ENCODE results near the gene RRP36.
A peak's percentile ranks its signal among the peaks of the same experiment; 100 is the strongest.

RRP36 gene

DNA sequence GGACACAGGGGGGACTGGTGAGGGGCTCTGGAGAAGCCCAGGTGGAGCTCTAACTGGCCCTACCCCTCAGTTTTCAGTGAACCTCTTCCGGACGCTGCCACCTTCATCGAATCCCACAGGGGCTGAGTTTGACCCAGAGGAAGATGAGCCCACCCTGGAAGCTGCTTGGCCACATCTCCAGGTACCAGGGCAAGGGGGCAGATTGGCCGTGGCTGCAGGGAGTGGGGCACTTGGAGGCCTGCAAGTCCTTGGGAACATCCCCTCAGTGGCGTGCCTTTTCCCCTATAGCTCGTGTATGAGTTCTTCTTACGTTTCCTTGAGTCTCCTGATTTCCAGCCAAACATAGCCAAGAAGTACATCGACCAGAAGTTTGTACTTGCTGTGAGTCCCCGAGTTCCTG lies 14.3 kb upstream of the RRP36 start:
- DNase-seq, result no peak

DNA sequence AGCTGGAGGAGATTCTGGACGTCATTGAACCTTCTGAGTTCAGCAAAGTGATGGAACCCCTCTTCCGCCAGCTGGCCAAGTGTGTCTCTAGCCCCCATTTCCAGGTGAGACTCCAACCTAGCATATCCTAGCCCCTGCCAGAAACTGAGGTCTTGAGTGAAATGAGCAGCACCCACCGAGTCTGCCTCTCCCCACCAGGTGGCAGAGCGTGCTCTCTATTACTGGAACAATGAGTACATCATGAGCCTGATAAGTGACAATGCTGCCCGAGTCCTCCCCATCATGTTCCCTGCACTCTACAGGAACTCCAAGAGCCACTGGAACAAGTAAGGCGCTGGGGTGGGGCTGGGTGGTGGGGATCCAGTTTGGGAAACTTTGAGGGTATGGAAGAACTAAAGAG lies 12.3 kb upstream of the RRP36 start:
- peak; percentile 36 for DNase-seq

DNA sequence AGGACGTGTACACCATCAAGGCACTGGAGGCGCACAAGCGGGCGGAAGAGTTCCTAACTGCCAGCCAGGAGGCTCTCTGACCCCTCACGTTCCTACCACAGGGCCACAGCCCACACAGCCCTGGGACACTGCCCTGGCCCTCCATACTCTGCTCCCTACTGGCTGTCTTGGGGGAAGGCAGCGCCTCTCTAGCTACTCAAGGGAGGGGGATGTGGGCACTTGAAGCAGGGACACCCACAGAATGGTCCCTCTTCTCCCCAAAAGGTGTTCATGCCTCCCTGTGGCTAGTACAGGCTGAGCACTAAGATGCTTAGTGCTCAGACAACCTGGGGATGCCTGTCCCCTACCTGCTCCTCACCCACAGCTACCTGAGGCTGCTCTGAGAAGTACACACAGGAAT lies 10.2 kb upstream of the RRP36 start:
- DNase-seq, result no peak

DNA sequence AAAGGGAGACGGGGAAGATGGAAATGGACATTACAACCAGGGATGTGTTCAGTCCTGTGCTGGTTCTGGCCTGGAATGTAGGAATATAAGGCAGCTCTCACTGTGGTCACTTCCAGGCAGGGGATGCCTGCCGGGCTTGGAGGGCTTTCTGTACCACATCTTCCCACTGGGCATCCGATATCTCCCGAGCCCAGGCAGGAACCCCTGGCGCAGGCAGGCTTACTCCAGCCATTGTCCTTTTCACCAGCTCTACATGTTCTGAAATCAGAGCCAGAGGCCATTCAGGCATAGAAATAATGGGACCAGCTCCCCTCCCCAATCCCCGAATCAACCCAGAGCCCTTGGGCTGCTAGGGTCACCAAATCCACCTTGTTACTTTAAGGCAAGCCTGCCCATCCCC lies 9.1 kb upstream of the RRP36 start:
- DNase-seq, result no peak

DNA sequence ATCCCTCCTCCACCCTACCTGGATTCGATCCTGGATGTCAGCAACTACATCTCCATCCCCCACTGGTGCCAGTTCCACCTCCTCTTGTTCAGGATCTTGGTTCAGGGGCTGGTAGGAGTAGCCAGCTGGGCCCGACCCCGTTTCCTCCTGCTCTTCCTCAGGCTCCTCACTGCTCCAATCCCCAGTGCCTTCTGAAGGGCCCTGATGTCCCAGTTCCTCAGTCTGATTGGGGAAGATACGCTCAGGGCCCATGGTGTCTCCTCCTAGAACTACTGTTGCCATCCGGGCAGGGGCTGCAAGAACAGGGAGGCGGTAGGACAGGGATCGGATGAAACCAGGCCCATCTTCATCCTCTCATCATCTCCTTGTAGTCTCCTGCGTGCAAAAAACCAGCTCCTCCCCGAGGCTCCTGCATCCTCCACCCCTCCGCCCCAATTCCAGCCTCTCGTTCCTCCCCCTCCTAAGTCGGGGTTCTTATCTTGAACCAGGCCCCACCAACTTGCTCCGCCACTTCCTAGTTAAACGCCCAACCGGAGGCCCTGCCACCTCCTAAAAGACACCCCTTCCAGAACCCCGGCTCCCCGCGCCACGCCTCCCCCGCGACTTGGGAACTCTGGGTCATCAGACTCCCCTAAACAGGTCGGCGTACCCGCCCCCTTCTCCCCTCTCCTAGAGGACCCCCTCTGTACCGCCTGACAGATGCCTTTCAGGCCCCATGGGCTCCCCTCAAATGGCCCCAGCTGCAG lies 8.2 kb upstream of the RRP36 start:
- DNase-seq, result peak; percentile 17

DNA sequence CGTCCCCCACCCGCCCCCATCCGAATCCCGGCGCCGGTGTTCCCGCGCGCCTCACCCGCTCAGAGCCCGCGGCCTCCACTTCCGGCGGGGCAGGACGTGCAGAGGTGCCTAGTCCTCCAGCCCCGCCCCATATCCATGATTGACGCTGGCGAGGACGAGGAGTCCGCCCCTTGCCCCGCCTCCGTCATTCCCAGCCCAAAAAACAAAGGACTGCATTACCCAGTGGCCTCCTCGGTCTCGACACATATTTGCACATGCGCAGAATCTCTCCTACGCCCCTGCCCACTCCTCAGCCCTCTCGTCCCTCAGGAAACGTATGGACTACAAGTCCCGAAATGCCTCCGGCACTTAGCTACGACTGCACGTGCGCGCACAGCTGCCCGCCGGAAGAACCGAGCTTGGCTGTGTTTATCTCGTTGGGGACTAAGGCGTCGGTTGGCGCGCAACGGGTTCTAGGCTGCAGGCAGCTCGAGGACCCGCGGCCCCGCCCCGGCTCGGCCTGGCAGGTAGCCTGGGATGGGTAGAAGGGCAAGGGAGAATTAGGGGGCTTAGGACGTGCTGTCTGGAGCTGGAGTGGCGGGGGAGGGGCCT lies 7.5 kb upstream of the RRP36 start, which contains the start of the genes KLHDC3 and MEA1:
KLHDC3 (plus strand) TSS at position 407 of the 591 bp plus-strand sequence. CDS start 2,944 bp downstream, outside the sequence.
MEA1 (minus strand) TSS at position 104 of the 591 bp plus-strand sequence. CDS start 133 bp downstream, outside the sequence.
- DNase-seq, result peak; percentile 100

DNA sequence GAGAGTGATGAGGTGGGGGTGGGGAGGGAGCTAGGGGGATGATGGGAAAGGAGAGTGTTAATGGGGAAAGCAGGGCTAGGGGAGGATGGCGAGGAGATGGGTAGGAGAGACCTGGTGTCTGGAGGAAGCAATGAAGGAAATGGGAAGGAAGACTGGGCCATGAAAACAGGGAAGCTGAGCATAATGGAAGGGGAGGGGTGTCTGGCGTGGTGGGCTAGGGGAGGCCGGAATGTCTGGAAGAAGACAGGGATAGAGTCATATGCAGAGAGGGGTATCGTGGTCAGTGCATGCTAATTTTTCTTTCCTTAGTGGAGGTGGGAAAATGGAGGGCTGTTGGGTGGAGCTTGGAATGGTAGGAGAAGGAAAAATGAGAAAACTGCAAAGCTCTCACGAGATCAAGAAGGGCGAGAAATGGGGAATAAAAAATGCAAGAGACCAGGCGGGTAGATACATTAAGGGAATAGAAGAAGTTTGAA lies 7.0 kb upstream of the RRP36 start:
- DNase-seq, result peak; percentile 53

DNA sequence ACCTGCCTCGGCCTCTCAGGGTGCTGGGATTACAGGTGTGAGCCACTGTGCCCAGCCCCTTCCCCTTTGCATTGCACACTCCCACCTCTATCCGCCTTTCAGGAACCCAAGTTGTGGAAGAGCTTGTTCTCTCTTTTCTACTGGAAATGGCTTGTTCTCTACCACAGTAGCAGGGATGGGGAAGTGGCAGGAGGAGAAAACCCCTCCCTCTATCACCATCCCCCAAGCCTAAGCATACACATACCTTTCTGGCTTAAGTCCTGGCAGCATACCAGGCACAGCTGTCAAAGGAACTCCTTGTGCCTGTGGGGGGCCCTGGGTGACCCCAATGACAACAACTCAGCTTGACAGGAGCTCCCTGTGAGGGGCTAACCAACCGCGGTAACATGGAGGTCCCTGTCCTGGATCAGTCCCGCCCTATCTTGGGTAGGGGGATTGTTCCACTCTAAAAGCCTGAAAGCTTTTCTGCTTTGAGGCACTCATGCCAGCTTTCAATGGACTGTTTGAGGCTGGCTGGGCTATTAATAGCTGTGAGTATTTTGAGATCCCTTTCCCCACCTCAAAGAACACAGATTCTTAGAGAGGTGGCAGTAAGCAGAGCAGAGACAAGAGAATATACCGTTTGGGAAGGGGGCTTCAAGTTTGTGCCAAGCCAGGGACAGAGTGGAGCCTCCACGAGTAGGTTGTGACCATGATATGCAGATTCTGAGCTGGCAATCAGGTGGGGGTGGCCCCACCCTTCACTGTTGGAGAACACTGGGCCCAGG lies 5.1 kb upstream of the RRP36 start:
- no peak for DNase-seq

DNA sequence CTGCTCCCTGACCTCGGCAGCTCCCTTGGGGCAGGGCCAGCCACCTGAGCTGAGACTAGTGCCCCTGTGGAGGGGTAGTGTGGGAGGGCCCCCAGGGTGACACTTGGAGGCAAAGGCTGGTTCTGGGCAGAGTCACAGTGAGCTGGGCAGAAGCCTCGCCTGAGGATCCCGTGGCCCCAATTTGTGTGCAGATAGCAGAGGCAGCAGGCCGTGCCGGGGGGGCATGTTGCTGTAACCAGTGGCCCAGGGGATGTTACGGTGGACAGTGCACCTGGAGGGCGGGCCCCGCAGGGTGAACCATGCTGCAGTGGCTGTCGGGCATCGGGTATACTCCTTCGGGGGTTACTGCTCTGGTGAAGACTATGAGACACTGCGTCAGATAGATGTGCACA lies 4.5 kb upstream of the RRP36 start:
- DNase-seq, result no peak

DNA sequence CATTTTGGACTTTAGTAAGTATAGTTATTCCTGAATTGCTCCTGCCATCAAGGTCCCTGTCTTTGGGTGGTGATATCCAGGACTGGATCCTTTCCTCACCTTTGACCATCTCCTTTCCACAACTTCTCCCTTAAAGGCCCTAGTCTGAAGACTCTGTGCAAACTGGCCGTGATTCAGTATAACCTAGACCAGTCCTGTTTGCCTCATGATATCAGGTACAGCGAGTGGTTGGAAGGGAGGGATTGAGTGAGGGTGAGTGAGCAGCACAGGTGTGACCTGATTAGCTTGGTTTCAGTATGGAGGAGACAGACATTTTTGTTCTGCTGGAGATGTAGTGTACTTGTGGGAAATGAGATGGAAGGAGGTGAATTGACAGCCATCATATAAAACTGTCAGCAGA lies 2.3 kb upstream of the RRP36 start:
- DNase-seq, result no peak

DNA sequence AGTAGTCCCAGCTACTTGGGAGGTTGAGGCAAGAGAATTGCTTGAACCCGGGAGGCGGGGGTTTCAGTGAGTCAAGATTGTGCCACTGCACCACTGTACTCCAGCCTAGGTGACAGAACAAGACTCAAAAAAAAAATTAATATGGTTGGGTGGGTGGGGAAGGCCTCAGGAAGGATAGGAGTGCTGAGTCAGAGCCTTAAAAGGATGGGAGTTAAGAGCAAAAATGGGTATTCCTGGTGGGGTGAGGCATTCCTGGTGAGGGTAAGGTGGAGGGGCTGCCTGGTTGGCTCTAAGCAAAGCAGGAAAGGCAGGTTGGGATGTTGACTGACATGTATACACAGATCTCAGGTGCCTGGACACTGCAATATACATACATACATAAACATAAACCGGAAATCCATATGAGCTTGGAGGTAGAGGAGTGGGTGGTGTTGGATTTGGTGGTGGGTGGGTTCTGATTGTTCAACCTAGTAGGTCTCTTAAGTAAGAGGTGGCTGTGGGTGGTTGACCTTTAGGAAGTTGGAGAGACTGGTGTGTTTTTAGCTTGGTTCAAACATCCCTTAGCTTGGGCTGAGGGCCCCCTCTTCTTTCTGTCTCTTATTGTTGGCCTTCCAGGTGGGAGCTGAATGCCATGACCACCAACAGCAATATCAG lies 1.2 kb upstream of the RRP36 start:
- DNase-seq, result no peak

DNA sequence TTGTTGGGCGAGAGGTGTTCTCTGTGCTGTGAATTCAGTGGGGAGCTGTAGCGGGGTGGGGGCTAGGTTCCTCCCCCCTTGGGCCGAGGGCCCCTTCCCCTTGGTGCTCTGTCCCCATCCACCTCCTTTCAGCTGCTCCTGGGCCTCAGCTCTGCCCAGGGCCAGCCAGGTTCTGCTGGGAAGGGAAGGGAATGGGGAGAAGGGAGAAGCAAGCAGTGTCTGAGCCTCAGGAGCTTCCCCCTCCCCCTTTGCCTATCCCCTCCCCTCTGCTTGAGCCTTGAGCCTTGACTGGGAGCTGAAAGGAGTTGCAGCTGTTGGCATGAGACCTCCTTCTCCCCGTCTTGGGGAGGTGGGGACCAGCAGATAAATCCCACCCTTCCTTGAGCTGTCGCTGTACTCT lies 576 bp upstream of the RRP36 start:
- no peak for DNase-seq

DNA sequence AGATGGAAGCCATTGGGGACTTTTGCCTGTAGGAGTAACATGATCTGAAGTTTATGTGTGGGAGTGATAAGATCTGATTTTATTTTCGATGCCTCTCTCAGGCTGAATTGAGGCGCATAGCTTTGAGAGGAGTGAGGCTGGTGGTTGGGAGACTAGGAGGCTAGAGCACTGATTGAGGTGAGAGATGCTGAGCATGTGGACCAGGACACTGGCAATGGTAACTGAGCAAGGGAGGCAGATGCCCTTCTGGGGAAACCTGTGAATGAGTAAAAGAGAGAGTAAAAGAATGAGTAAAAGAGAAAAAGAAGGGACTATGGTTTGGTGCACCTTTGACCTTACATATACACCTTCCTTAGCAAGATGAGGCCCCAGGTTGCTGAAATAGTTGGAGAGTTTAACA lies 3.0 kb downstream of the RRP36 start:
- no peak for DNase-seq

DNA sequence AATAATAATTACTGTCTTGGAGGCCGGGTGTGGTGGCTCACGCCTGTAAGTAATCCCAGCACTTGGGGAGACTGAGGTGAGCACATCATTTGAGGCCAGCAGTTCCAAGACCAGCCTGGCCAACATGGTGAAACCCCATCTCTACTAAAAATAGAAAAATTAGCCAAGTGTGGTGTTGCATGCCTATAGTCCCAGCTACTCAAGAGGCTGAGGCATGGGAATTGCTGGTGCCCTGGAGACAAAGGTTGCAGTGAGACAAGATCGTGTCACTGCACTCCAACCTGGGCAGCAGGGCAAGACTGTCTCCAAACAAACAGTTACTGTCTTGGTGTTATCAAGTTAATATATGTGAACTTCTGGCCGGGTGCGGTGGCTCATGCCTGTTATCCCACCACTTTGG lies 4.9 kb downstream of the RRP36 start:
- no peak for DNase-seq

DNA sequence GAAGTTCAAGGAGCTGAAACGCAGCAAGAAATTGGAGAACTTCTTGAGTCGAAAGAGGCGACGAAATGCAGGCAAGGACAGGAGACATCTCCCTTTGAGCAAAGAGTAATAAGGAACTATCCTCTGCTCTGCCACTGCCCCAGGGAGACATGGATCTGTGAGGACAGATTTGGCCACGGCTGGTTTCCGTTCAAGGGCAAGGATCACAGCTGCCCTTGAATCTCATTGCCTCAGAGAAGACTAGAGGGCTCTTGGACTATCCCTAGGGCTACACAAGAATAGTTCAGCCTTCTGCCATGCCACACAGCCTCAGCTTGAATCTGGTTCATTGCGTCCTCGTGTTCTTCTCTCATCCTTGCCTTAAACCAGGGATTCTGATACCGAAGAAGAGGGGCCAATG lies 7.7 kb downstream of the RRP36 start:
- DNase-seq, result no peak

DNA sequence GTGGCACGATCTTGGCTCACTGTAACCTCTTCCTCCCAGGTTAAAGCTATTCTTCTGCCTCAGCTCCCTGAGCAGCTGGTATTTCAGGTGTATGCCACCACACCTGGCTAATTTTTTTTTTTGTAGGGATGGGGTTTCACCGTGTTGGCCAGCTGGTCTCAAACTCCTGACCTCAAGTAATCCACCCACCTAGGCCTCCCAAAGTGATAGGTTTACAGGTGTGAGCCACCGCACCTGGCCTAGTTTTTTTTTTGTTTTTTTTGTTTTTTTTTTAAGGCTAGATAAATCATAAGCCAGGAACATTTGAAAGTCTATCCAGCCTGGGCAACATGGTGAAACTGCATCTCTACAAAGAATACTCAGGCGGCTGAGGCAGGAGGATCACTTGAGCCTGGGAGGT lies 10.9 kb downstream of the RRP36 start:
- DNase-seq, result no peak

DNA sequence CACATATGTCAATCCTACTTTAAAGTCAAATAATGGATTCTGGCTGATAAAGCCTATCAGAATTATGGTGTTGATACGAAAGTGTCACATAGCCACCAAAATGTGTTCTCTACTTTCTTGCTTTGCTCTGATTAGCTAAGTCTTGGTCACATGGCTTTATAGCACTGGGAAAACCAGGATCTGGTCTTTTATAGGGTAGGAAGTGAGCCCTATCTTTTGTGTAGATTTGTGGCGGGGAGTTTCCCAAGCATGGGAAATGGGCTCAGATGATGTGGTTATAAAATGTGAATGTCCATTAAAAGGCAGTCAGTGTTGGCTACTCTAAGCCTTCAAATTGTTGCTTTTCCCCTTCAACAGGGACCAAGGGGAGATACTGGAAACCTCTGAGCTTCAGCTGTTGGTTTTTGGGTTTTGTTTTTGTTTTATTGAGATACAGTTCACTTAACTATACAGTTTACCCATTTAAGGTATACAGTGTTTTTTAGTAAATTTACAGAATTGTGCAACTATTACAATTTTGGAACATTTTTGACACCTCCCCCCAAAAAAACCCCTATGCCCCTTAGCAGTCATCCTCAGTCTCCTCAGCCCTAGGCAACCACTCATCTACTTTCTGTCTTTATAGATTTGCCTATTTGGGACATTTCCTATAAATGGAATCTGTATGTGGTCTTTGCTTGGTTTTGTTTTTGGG lies 12.2 kb downstream of the RRP36 start:
- DNase-seq, result no peak

DNA sequence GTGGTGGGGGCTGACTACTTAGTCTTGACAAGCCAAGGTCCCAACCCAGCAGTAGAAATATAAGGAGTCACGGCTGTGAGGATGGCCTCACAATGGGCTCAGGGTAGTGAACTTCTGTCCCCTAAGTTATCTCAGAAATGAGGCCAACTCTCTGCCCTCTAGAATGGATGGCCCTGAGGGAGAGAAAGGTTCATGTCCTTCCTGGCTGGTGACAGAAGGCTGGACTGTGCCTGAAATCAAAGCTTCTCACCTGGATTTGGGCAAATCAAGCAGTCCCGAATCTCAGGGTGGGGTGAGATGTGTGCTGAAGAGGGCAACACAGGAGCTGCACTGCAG lies 12.7 kb downstream of the RRP36 start:
- no peak for DNase-seq

DNA sequence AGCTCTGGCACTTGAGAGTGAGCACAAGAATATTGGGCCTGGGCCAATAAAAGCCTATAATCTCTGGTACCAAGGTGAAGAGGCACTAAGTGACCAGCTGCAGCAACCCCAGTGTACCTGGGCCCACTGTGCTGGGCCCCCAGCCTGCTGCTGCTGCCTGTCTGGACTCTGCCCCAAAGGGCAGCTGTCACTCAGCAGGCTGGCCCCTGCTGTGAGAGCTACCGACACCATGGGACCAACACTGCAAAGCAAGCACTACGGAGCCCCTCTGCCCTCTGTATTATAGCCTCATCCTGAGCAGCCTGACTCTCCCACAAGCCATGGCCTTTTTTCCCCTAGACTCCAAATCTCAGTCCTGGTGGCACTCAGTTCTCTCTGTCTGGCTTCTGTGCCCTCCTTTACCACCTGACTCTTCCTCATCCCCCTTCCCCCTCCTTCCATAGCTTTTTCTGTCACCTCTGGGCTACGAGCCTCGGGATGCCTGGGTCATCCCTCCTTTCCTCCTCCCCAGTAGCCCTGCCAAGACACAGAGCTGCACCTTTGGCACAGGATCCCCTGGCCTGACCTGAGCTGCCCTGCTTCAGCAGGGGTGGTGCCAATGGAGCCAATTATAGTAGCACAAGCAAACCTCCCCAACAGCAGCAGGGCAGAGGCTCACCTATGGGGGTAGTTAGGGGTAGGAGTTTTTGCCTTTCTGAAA lies 14.2 kb downstream of the RRP36 start:
- DNase-seq, result no peak

DNA sequence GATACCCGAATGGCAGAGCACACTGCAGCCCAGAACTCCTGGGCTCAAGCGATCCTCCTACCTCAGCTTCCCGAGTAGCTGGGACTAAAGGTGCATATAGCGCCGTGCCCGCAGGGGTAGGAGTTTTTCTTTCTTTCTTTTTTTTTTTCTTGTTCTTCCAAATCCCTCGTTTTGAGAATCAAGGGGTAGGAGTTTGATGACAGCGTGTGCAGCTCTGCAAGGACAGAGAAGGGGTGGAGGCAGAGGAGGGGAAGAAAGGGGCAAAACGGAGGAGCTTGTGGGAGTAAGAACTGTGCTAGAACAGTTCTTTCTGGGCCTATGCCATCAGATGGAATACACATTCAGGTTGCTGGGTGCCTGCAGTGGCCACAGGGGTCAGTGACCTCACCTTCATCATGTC lies 15.3 kb downstream of the RRP36 start:
- DNase-seq, result no peak

DNA sequence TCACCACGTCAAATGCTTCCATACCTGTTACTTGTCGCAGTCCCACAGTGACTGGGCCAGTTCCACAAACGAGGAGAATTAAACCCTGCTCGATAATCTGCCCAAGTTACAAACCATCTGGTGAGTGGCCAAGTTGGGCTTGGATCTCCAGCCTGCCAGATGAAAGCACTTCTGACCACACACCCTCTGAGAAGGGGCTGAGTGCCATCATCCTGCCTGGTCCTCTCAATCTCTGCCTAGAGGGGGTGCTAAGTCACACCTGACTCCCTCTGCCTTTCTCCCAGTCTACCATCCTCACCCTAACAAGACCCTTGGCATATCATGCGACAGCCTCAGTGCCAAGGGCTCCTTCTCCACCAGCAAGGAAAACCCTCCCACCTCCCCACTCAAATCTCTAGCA lies 15.8 kb downstream of the RRP36 start:
- no peak for DNase-seq

DNA sequence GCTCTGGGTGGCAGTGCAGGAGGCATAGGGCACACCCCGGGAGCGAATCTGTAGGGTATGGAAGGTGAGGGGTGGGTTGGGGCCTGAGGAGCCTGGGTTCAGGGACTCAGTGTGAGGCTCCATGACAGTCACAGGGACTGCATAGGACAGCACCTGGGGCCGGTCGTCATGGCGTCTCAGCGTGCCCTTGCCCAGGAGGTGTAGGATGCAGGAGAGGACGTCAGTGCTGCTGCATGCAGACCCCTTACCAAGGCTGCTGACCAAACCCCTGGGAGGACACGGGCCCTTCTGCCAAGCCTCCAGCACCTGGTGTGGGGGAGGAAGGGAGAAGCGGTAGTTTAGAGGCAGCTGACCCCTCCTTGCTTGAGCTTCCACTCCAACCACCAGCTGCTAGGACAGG lies 16.3 kb downstream of the RRP36 start:
- no peak for DNase-seq
